K562 (cell line): ENCODE measurements around the gene IGFBP4. TPM values are rescaled to one million over a fixed set of nuclear protein-coding genes. Genes with fewer than 3 reads are reported as not detected.

Experiments used
- ATAC-seq: fragments of 200-7000 bp; cut with Tn5 transposase; 3 replicates; pipeline ENCODE4 v1.9.1; 2020; ENCODE audit warnings: moderate library complexity
- BruUV-seq: library from RNA; stranded (reverse); fragments of 400-500 nt; replicated peaks from 2 replicates; lab custom pipeline; 2021; lab: Mats Ljungman, UMichigan
- CTCF ChIA-PET: fragments of 300-600 bp; formaldehyde crosslinking; extraction: SDS; loops from one replicate; lab custom pipeline; 2021; ENCODE audit warnings: low intra/inter-chr PET ratio; lab: Yijun Ruan, JAX
- POLR2A ChIA-PET: fragments of 300-600, 350-650 bp; sonication (Branson Sonifier 250); formaldehyde crosslinking; extraction: SDS; loops from one replicate; lab custom pipeline; 2021; ENCODE audit warnings: antibody characterized with exemption, inconsistent platforms; lab: Yijun Ruan, JAX
- DNase-seq, 4 experiments: peaks; one replicate each; pipeline versions ENCODE4 v3.0.0 to v3.0.0-alpha.2; 2011 to 2018; ENCODE audit warnings: low spot score in 3 of 4, mixed read lengths in 3 of 4; ENCODE audit errors: extremely low read depth in 1 of 4
- FAIRE-seq: peaks from 2 replicates; lab custom pipeline; 2011; peaks lifted over from hg19 to GRCh38; lab: Jason Lieb, UNC
- H2AFZ ChIP-seq: 2 replicates; pipeline ENCODE4 v1.6.0; 2011; ENCODE audit warnings: low read depth, low read length, control low read depth, inconsistent platforms
- H3K27ac ChIP-seq: fragments of 200-600 bp; 3 replicates; pipeline ENCODE4 v1.8.0; 2011; ENCODE audit warnings: low read depth, mild to moderate bottlenecking, control low read depth, inconsistent platforms, low read length, moderate library complexity, mixed read lengths; ENCODE audit errors: extremely low read depth
- H3K27me3 ChIP-seq, 2 experiments: fragments of 300-600 bp in 1 of 2; 2 replicates in 1 of 2; 3 replicates in 1 of 2; pipeline versions ENCODE4 v1.6.0 to v1.8.0; 2011; ENCODE audit warnings: inconsistent platforms in 2 of 2, low read length in 2 of 2, mild to moderate bottlenecking in 1 of 2, mixed read lengths in 1 of 2, moderate library complexity in 1 of 2; ENCODE audit not compliant: control insufficient read depth in 2 of 2, insufficient read depth in 2 of 2
- H3K36me3 ChIP-seq: fragments of 300-600 bp; 3 replicates; pipeline ENCODE4 v1.8.0; 2011; ENCODE audit warnings: mild to moderate bottlenecking, low read length, inconsistent platforms; ENCODE audit not compliant: control insufficient read depth, insufficient read depth
- H3K4me1 ChIP-seq, 2 experiments: fragments of 200-600 bp in 1 of 2; replicated peaks in 1 of 2; 2 replicates in 1 of 2; 3 replicates in 1 of 2; pipeline versions ENCODE4 v1.5.1 to v1.8.0; 2011; ENCODE audit warnings: inconsistent platforms in 2 of 2, low read length in 2 of 2, mild to moderate bottlenecking in 1 of 2, mixed read lengths in 1 of 2, moderate library complexity in 1 of 2; ENCODE audit not compliant: control insufficient read depth in 2 of 2, insufficient read depth in 2 of 2
- H3K4me2 ChIP-seq: 2 replicates; pipeline ENCODE4 v1.6.1; 2011; ENCODE audit warnings: low read length, control low read depth, inconsistent platforms, mixed read lengths; ENCODE audit not compliant: insufficient read depth
- H3K4me3 ChIP-seq: fragments of 200-600 bp; sonication (generic), shearing (Covaris generic); 2 replicates; pipeline ENCODE4 v1.5.1; 2016; ENCODE audit warnings: control low read depth, inconsistent platforms
- H3K79me2 ChIP-seq: fragments of 200-600 bp; 3 replicates; pipeline ENCODE4 v1.8.0; 2011; ENCODE audit warnings: low read length, inconsistent platforms; ENCODE audit not compliant: control insufficient read depth, insufficient read depth
- H3K9ac ChIP-seq, 2 experiments: 2 replicates each; pipeline versions ENCODE4 v1.6.0 to v1.6.1; 2011; ENCODE audit warnings: low read depth in 2 of 2, low read length in 2 of 2, control low read depth in 1 of 2, inconsistent platforms in 1 of 2, mild to moderate bottlenecking in 1 of 2, mixed read lengths in 1 of 2; ENCODE audit not compliant: insufficient read depth in 1 of 2
- H3K9me1 ChIP-seq: one replicate; pipeline ENCODE4 v1.6.0; 2011; ENCODE audit warnings: inconsistent platforms, mild to moderate bottlenecking, low read length, moderate library complexity; ENCODE audit not compliant: control insufficient read depth, insufficient read depth
- H3K9me3 ChIP-seq: replicated peaks from 2 replicates; pipeline ENCODE4 v1.5.1; 2011; ENCODE audit warnings: low read depth, low read length, inconsistent platforms; ENCODE audit not compliant: control insufficient read depth, insufficient read depth
- H4K20me1 ChIP-seq: replicated peaks from 2 replicates; pipeline ENCODE4 v1.6.1; 2011; ENCODE audit warnings: low read length, inconsistent platforms, mixed read lengths; ENCODE audit not compliant: control insufficient read depth, insufficient read depth
- AFF1 ChIP-seq, 2 experiments: fragments of 450-650 bp; IDR thresholded peaks; 2 replicates each; pipeline ENCODE4 v1.6.1; 2018; ENCODE audit warnings: mild to moderate bottlenecking in 2 of 2, low read depth in 1 of 2; ENCODE audit not compliant: partially characterized antibody in 2 of 2
- AFF4 ChIP-seq: sonication (generic); formaldehyde crosslinking; IDR thresholded peaks from 2 replicates; pipeline ENCODE4 v1.8.0; 2023; ENCODE audit warnings: mild to moderate bottlenecking, missing genetic modification reagents
- E2F1 ChIP-seq: sonication (generic); formaldehyde crosslinking; IDR thresholded peaks from 2 replicates; pipeline ENCODE4 v1.8.1; 2023; ENCODE audit warnings: mild to moderate bottlenecking, missing genetic modification reagents, moderate library complexity
- MCM2 ChIP-seq: fragments of 450-650 bp; IDR thresholded peaks from 2 replicates; pipeline ENCODE4 v1.6.1; 2017; ENCODE audit warnings: low read depth, mild to moderate bottlenecking
- PATZ1 ChIP-seq: fragments of 250-450 bp; sonication (Bioruptor Pico); IDR thresholded peaks from 2 replicates; pipeline ENCODE4 v1.5.0; 2020; ENCODE audit warnings: mild to moderate bottlenecking, borderline replicate concordance
- SIRT6 ChIP-seq: IDR thresholded peaks from one replicate; pipeline ENCODE4 v1.6.1; 2012; ENCODE audit warnings: low read depth, mild to moderate bottlenecking, control low read depth, inconsistent platforms, low read length, moderate library complexity
- ZNF124 ChIP-seq: sonication (generic); formaldehyde crosslinking; IDR thresholded peaks from 2 replicates; pipeline ENCODE4 v1.8.1; 2022; ENCODE audit warnings: missing genetic modification reagents
- ZNF512 ChIP-seq: IDR thresholded peaks from 2 replicates; pipeline ENCODE4 v1.6.1; 2016; ENCODE audit warnings: missing genetic modification characterization, missing compliant biosample characterization
- WGBS: fragments of 100-300 bp; shearing (Covaris generic); methylation state at CpG from one replicate; pipeline ENCODE4 v1.1.6; 2016; ENCODE audit warnings: low coverage, mixed read lengths; ENCODE audit not compliant: insufficient coverage; ENCODE audit errors: missing lambda C conversion rate; 5-methylcytosine and 5-hydroxymethylcytosine counted together
- in situ Hi-C: fragments of 300-500 bp; cut with MboI; formaldehyde crosslinking; loops from 4 replicates; pipeline ENCODE4 v1.15.0; 2018; ENCODE audit warnings: inconsistent platforms, mixed read lengths
- intact Hi-C: fragments of 100-400 bp; cut with micrococcal nuclease; formaldehyde crosslinking; loops from 2 replicates; pipeline ENCODE4 v1.14.2; 2022
- polyA plus RNA-seq, 8 experiments: library from polyadenylated mRNA; depleted of rRNA in 4 of 8; stranded (reverse) in 5 of 8; unstranded in 3 of 8; fragments of >200 nt; fragmentation: Nextera tagmentation in 2 of 8; fragmentation: Illumina TruSeq in 1 of 8; extraction: Ambion mirVana in 2 of 8; extraction: Trizol in 1 of 8; gene quantifications; 2 replicates each; pipeline versions ENCODE4 v1.2.1 to v1.2.3, GENCODE V29; 2011 to 2014; ENCODE audit warnings: inconsistent platforms in 1 of 8, missing spikeins in 1 of 8
- total RNA-seq, 7 experiments: library from RNA; depleted of rRNA in 6 of 7; stranded (reverse); fragments of >200 nt in 6 of 7; fragmentation: Illumina TruSeq in 2 of 7; extraction: Trizol in 2 of 7; gene quantifications; 2 replicates each; pipeline versions ENCODE4 v1.2.1 to v1.2.3, GENCODE V29; 2011 to 2021; ENCODE audit warnings: low replicate concordance in 1 of 7

The IGFBP4 gene
- total and polyA plus RNA-seq, 9 of the 15 experiments (the other 6 are each of a cell fraction or from before 2014, with no cell fraction given) = 8.8 to 99.8 (median 18.6) TPM

GRCh38 chr17:40478486-40478885, 35.2 kb downstream of the IGFBP4 start:
- FAIRE-seq = no peak
- 62% methylated on average over 4 of the region's 13 CpGs for WGBS
- Histone ChIP-seq H3K27me3 (no peaks in the 10 kb centered on the region), H3K9me1 (no peaks in the 10 kb centered on the region), H3K4me2 (no peak overlapping the region), H2AFZ (no peak overlapping the region), H3K79me2 (no peaks in the 10 kb centered on the region), H3K27ac (no peak overlapping the region), H3K36me3 (no peaks in the 10 kb centered on the region), H3K4me1 (peaks cover 13 to 46% of the 10 kb centered on the region in 2 experiments; a peak in 4 of 5 replicates), H3K4me3 (no peak overlapping the region), H3K9ac (no peak overlapping the region), H4K20me1 (no peaks in the 10 kb centered on the region), H3K9me3 (no peaks in the 10 kb centered on the region)
- POLR2A ChIA-PET = no interaction called here
- CTCF ChIA-PET = no interaction called here
- intact Hi-C loops = loop anchor here (5.0 to 10.0 kb wide), 2 partner anchors 36 to 114 kb away; partner anchors contain the start of genes GJD3 and IGFBP4
- in situ Hi-C loops = no loop called here
- BruUV-seq = no TSS peak
- ATAC-seq = no peak
- DNase-seq = no peak
- TF ChIP-seq MCM2 (no peak), PATZ1 (CRISPR knock-in tag) (no peak), SIRT6 (no peak), AFF4 (CRISPR knock-in tag) (no peak), E2F1 (no peak), AFF1 (IDR thresholded peaks at IDR 0.05; ENCODE audit: low read depth in 1 of 2, partially characterized antibody in 2 of 2) (no peak), ZNF124 (CRISPR knock-in tag) (no peak), ZNF512 (no peak)
